Raji (cell line): ENCODE results near the gene SHE.

Experiments
- POLR2A ChIP-seq: IDR thresholded peaks from 2 replicates; pipeline ENCODE4 v1.6.1; 2011; ENCODE audit warnings: low read depth, low read length, control low read depth; ENCODE audit not compliant: insufficient read depth

SHE gene

GRCh38 chr1:154429841-154430611, 72.2 kb downstream of the SHE start:
- no peak for TF ChIP-seq POLR2A
